Nephron progenitor cell (in vitro differentiated cells): ENCODE results near the gene ANKRD44.
A peak's percentile ranks its signal among the peaks of the same experiment; 100 is the strongest.

ENCODE experiments used
- DNase-seq: peaks from one replicate; pipeline ENCODE4 v3.0.0; 2021
- H3K27ac Mint-ChIP-seq: 2 replicates; pipeline ENCODE4 v1.8.0; 2021; ENCODE audit warnings: mild to moderate bottlenecking, moderate library complexity, mixed read lengths
- H3K27me3 Mint-ChIP-seq: 2 replicates; pipeline ENCODE4 v1.8.0; 2021; ENCODE audit warnings: mild to moderate bottlenecking, low read depth, mixed read lengths; ENCODE audit not compliant: poor library complexity
- H3K36me3 Mint-ChIP-seq: 2 replicates; pipeline ENCODE4 v1.8.0; 2021; ENCODE audit warnings: low read depth, mixed read lengths
- H3K4me1 Mint-ChIP-seq: 2 replicates; pipeline ENCODE4 v1.8.0; 2021; ENCODE audit warnings: mixed read lengths
- H3K4me3 Mint-ChIP-seq: 2 replicates; pipeline ENCODE4 v1.8.0; 2021; ENCODE audit warnings: mild to moderate bottlenecking, moderate library complexity, mixed read lengths
- H3K9me3 Mint-ChIP-seq: 2 replicates; pipeline ENCODE4 v1.8.0; 2021; ENCODE audit warnings: mild to moderate bottlenecking, moderate library complexity, mixed read lengths
- TF ChIP-seq, protein P1 (sequence below): fragments of 200-600 bp; sonication (generic); IDR thresholded peaks from 2 replicates; pipeline ENCODE4 v1.5.0; 2021; ENCODE audit warnings: antibody characterized with exemption

The ANKRD44 gene

DNA sequence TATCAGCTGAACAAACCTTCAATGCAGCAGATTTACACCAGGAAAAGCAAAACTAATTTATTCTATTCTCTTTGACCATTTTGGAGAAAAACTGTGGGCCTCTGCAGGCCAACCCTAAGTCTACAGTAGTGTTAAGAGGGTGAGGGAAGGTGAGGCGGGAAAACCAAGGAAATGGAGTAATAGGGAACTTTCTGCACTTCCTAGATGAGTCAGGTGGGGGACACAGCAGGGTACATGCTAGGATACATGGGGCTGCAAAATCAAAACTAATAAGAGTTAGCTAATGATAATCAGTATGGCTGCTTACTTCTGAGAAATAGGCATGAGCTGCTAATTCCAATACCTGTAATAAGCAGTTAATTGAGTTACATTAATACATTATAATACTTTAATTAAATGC, 318.1 kb downstream of the ANKRD44 start:
- Mint-ChIP-seq H3K27me3 (no peaks in the 10 kb centered on the region), H3K9me3 (no peaks in the 10 kb centered on the region), H3K4me1 (peaks cover 33% of the 10 kb centered on the region), H3K27ac (no peak overlapping the region), H3K4me3 (no peak overlapping the region), H3K36me3 (no peaks in the 10 kb centered on the region)
- DNase-seq, result no peak
- TF ChIP-seq, protein P1, sequence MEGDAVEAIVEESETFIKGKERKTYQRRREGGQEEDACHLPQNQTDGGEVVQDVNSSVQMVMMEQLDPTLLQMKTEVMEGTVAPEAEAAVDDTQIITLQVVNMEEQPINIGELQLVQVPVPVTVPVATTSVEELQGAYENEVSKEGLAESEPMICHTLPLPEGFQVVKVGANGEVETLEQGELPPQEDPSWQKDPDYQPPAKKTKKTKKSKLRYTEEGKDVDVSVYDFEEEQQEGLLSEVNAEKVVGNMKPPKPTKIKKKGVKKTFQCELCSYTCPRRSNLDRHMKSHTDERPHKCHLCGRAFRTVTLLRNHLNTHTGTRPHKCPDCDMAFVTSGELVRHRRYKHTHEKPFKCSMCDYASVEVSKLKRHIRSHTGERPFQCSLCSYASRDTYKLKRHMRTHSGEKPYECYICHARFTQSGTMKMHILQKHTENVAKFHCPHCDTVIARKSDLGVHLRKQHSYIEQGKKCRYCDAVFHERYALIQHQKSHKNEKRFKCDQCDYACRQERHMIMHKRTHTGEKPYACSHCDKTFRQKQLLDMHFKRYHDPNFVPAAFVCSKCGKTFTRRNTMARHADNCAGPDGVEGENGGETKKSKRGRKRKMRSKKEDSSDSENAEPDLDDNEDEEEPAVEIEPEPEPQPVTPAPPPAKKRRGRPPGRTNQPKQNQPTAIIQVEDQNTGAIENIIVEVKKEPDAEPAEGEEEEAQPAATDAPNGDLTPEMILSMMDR, result no peak

GRCh38 chr2:196990788-196991461, 319.7 kb downstream of the ANKRD44 start:
- TF ChIP-seq, protein P1, result no peak
- Mint-ChIP-seq H3K27ac (no peak overlapping the region), H3K36me3 (no peaks in the 10 kb centered on the region), H3K4me3 (no peak overlapping the region), H3K4me1 (peaks cover 40% of the 10 kb centered on the region), H3K27me3 (no peaks in the 10 kb centered on the region), H3K9me3 (no peaks in the 10 kb centered on the region)
- DNase-seq, result no peak

GRCh38 chr2:196990092-196990491, 320.5 kb downstream of the ANKRD44 start:
- H3K4me3 Mint-ChIP-seq, result no peak overlapping the region
- H3K27ac Mint-ChIP-seq, result peak overlapping the region; percentile 70

DNA sequence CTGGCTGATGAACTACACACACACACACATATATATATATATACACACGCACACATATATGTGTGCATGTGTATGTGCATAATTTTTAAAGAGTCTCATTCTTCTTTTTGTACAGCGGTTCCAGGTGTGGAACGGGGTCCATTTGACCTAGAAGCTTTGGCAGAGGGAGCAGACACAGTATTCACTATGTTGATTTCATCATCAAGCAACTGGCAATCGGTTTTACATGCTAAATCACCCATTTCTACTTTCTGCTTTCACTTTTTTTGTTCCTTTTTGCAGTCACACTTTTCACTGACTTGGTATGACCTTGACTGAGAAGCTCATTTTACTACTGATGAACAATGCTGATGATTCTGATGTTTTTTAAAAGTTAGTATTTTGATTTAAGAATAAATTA, 321.1 kb downstream of the ANKRD44 start:
- Mint-ChIP-seq H3K36me3 (no peaks in the 10 kb centered on the region), H3K4me3 (no peak overlapping the region), H3K27ac (peak overlapping the region; percentile 35)

More at GRCh38 chr2:196990092-196990491, 320.5 kb downstream of the ANKRD44 start:
- H3K4me1 Mint-ChIP-seq, result peaks cover 40% of the 10 kb centered on the region
- H3K36me3 Mint-ChIP-seq, result no peaks in the 10 kb centered on the region
- TF ChIP-seq, protein P1, result no peak
- H3K27me3 Mint-ChIP-seq, result no peaks in the 10 kb centered on the region
- no peaks in the 10 kb centered on the region for H3K9me3 Mint-ChIP-seq
- DNase-seq, result no peak

DNA sequence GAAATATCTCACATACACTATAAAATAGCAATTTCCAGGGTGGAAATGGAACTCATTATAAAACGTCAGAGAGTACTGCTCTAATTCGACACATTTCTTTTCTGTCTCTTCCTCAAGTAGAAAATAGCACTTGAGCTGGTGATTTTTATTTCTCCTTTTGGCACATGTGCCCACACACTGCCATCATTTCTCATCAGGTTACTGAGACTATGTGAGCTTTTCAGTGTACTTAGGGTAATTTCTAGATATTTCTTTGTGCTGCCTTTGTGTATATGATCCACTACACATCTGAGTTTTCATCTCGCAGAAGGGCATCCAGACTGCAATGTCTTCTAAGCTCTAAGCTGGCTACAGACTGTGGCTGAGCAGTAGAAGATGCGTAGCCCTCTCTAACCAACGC, 321.9 kb downstream of the ANKRD44 start:
- peak overlapping the region; percentile 47 for H3K27ac Mint-ChIP-seq
- H3K9me3 Mint-ChIP-seq, result no peaks in the 10 kb centered on the region
- H3K27me3 Mint-ChIP-seq, result no peaks in the 10 kb centered on the region
- H3K36me3 Mint-ChIP-seq, result no peaks in the 10 kb centered on the region
- no peak for DNase-seq
- H3K4me3 Mint-ChIP-seq, result no peak overlapping the region
- TF ChIP-seq, protein P1, result no peak
- peaks cover 40% of the 10 kb centered on the region for H3K4me1 Mint-ChIP-seq

More for the DNA sequence above, 321.1 kb downstream of the ANKRD44 start:
- TF ChIP-seq, protein P1, result no peak
- H3K9me3 Mint-ChIP-seq, result no peaks in the 10 kb centered on the region
- H3K4me1 Mint-ChIP-seq, result peaks cover 40% of the 10 kb centered on the region
- DNase-seq, result no peak
- no peaks in the 10 kb centered on the region for H3K27me3 Mint-ChIP-seq
